GM19463 (cell line): ENCODE measurements around the gene CSNK1D.

ENCODE experiments used
- ATAC-seq: cut with Tn5 transposase; IDR thresholded peaks from one replicate; pipeline ENCODE4 v1.9.1; 2021; ENCODE audit warnings: mild to moderate bottlenecking, moderate library complexity; ENCODE audit not compliant: unreplicated experiment

Gene CSNK1D

GRCh38 chr17:82241183-82241925 is 32.1 kb downstream of the CSNK1D start:
- no peak for ATAC-seq

- ATAC-seq = no peak
These were observed 32.9 kb downstream of the CSNK1D start for GRCh38 chr17:82240506-82241182.

- no peak for ATAC-seq
These were observed 33.5 kb downstream of the CSNK1D start for GRCh38 chr17:82239926-82240505.

GRCh38 chr17:82239401-82239925 is 34.0 kb downstream of the CSNK1D start:
- ATAC-seq = no peak

GRCh38 chr17:82238472-82239201 is 34.9 kb downstream of the CSNK1D start:
- ATAC-seq = no peak

GRCh38 chr17:82237746-82238471 is 35.6 kb downstream of the CSNK1D start:
- ATAC-seq = no peak

GRCh38 chr17:82237083-82237745 is 36.3 kb downstream of the CSNK1D start:
- ATAC-seq = no peak

- ATAC-seq = no peak
These were observed 37.1 kb downstream of the CSNK1D start for GRCh38 chr17:82236142-82236971.

- no peak for ATAC-seq
These were observed 37.7 kb downstream of the CSNK1D start for GRCh38 chr17:82235775-82236141.

GRCh38 chr17:82235056-82235774 is 38.3 kb downstream of the CSNK1D start:
- no peak for ATAC-seq

- no peak for ATAC-seq
These were observed 39.1 kb downstream of the CSNK1D start for GRCh38 chr17:82234211-82235055.

- no peak for ATAC-seq
These were observed 40.4 kb downstream of the CSNK1D start for GRCh38 chr17:82232876-82233785.

- no peak for ATAC-seq
These were observed 41.1 kb downstream of the CSNK1D start for GRCh38 chr17:82232322-82232820.

- ATAC-seq = no peak
These were observed 41.8 kb downstream of the CSNK1D start for GRCh38 chr17:82231562-82232321.

GRCh38 chr17:82231312-82231561 is 42.3 kb downstream of the CSNK1D start:
- peak; percentile 11 for ATAC-seq
